Midbrain (tissue), 1 donor: Measurements from ENCODE around the gene UGCG.

ENCODE experiments used
- DNase-seq: peaks from one replicate; lab custom pipeline; 2025; lab: John Stamatoyannopoulos, UW

UGCG gene

GRCh38 chr9:111984086-111984802 is 87.6 kb downstream of the UGCG start:
- DNase-seq = no peak
